NB4 (cell line): Measurements from ENCODE around the gene TNFRSF6B.

Experiments
- POLR2A ChIP-seq: IDR thresholded peaks from 2 replicates; pipeline ENCODE4 v1.6.1; 2011; ENCODE audit warnings: mild to moderate bottlenecking; ENCODE audit not compliant: insufficient read length; ENCODE audit errors: extremely low read depth
- TF ChIP-seq, protein P1 (sequence below): IDR thresholded peaks from 2 replicates; pipeline ENCODE4 v1.6.1; 2011; ENCODE audit warnings: low read depth, low read length
- TF ChIP-seq, protein P2 (sequence below): IDR thresholded peaks from one replicate; pipeline ENCODE4 v1.5.1; 2012; ENCODE audit warnings: low read depth, low read length

DNA sequence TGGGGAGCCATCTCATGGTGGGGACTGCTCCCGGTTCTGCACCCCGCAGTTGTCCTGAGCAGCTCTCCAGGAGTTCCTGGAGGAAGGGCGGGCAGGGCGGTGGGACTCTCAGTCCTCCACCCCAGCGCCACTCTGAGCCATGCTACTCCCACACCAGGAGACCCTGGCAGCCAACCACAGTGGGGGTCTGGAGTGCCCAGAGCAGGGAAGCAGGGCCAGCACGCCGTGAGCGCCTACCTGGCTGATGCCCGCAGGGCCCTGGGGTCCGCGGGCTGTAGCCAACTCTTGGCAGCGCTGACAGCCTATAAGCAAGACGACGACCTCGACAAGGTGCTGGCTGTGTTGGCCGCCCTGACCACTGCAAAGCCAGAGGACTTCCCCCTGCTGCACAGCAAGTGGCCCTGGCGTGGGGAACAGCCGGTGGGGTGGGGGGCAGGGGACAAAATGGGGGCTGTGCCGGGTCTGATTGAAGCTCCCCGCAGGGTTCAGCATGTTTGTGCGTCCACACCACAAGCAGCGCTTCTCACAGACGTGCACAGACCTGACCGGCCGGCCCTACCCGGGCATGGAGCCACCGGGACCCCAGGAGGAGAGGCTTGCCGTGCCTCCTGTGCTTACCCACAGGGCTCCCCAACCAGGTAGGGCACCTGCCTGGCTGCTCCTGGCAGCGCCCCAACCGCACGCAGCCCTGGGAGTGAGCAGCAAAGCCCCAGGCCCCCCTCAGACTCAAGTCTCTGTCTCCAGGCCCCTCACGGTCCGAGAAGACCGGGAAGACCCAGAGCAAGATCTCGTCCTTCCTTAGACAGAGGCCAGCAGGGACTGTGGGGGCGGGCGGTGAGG, 1.6 kb upstream of the TNFRSF6B start:
- TF ChIP-seq POLR2A, result no peak
- TF ChIP-seq, protein P1, sequence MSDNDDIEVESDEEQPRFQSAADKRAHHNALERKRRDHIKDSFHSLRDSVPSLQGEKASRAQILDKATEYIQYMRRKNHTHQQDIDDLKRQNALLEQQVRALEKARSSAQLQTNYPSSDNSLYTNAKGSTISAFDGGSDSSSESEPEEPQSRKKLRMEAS, result no peak
- TF ChIP-seq, protein P2, sequence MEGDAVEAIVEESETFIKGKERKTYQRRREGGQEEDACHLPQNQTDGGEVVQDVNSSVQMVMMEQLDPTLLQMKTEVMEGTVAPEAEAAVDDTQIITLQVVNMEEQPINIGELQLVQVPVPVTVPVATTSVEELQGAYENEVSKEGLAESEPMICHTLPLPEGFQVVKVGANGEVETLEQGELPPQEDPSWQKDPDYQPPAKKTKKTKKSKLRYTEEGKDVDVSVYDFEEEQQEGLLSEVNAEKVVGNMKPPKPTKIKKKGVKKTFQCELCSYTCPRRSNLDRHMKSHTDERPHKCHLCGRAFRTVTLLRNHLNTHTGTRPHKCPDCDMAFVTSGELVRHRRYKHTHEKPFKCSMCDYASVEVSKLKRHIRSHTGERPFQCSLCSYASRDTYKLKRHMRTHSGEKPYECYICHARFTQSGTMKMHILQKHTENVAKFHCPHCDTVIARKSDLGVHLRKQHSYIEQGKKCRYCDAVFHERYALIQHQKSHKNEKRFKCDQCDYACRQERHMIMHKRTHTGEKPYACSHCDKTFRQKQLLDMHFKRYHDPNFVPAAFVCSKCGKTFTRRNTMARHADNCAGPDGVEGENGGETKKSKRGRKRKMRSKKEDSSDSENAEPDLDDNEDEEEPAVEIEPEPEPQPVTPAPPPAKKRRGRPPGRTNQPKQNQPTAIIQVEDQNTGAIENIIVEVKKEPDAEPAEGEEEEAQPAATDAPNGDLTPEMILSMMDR, result no peak
